Neural crest cell (in vitro differentiated cells): ENCODE measurements around the gene RUFY1. TPM values are rescaled to one million over a fixed set of nuclear protein-coding genes. Genes with fewer than 3 reads are reported as not detected.

ENCODE experiments used
- DNase-seq: peaks from one replicate; pipeline ENCODE4 v3.0.0; 2021; ENCODE audit warnings: low read depth, mixed read lengths, low spot score
- H3K27ac Mint-ChIP-seq: one replicate; pipeline ENCODE4 v1.8.0; 2021; ENCODE audit warnings: mild to moderate bottlenecking, mixed read lengths; ENCODE audit not compliant: unreplicated experiment
- H3K27me3 Mint-ChIP-seq: 2 replicates; pipeline ENCODE4 v1.8.0; 2021; ENCODE audit warnings: low read depth, mild to moderate bottlenecking, mixed read lengths
- H3K36me3 Mint-ChIP-seq: 2 replicates; pipeline ENCODE4 v1.8.0; 2021; ENCODE audit warnings: low read depth, mild to moderate bottlenecking, mixed read lengths
- H3K4me1 Mint-ChIP-seq: 2 replicates; pipeline ENCODE4 v1.8.0; 2021; ENCODE audit warnings: mixed read lengths
- H3K4me3 Mint-ChIP-seq: one replicate; pipeline ENCODE4 v1.8.0; 2021; ENCODE audit warnings: mild to moderate bottlenecking, mixed read lengths
- H3K9me3 Mint-ChIP-seq: 2 replicates; pipeline ENCODE4 v1.8.0; 2021; ENCODE audit warnings: mixed read lengths
- total RNA-seq: library from RNA; stranded (reverse); gene quantifications from 2 replicates; pipeline ENCODE4 v1.2.1, GENCODE V29; 2021
- TF ChIP-seq, protein P1 (sequence below): fragments of 200-600 bp; sonication (generic); conservative IDR thresholded peaks from 2 replicates; pipeline ENCODE4 v1.5.0; 2021; ENCODE audit warnings: antibody characterized with exemption, mild to moderate bottlenecking

RUFY1 gene
- total RNA-seq, 1 donor from 2014 or later: 54.9 TPM

DNA sequence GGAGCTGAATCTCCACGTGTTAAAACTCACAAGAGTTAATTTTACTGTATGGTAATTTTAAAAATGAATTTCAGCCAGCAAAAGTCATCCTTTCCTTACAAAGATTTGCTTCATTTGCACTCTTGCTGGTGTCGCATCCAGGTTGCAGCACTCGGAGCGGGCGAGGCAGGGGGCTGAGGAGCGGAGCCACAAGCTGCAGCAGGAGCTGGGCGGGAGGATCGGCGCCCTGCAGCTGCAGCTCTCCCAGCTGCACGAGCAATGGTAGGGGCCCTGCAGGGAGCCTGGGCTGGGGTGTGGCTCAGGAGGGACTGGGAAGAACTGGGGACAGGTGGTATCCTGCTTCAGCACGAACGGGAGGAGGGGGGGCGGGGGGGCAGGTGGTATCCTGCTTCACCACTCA lies 46.1 kb downstream of the RUFY1 start:
- Mint-ChIP-seq H3K27ac (no peak overlapping the region), H3K4me3 (no peak overlapping the region), H3K4me1 (no peaks in the 10 kb centered on the region), H3K27me3 (no peaks in the 10 kb centered on the region), H3K36me3 (peaks cover 28% of the 10 kb centered on the region), H3K9me3 (no peaks in the 10 kb centered on the region)
- TF ChIP-seq, protein P1, sequence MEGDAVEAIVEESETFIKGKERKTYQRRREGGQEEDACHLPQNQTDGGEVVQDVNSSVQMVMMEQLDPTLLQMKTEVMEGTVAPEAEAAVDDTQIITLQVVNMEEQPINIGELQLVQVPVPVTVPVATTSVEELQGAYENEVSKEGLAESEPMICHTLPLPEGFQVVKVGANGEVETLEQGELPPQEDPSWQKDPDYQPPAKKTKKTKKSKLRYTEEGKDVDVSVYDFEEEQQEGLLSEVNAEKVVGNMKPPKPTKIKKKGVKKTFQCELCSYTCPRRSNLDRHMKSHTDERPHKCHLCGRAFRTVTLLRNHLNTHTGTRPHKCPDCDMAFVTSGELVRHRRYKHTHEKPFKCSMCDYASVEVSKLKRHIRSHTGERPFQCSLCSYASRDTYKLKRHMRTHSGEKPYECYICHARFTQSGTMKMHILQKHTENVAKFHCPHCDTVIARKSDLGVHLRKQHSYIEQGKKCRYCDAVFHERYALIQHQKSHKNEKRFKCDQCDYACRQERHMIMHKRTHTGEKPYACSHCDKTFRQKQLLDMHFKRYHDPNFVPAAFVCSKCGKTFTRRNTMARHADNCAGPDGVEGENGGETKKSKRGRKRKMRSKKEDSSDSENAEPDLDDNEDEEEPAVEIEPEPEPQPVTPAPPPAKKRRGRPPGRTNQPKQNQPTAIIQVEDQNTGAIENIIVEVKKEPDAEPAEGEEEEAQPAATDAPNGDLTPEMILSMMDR: no peak
- DNase-seq: no peak

DNA sequence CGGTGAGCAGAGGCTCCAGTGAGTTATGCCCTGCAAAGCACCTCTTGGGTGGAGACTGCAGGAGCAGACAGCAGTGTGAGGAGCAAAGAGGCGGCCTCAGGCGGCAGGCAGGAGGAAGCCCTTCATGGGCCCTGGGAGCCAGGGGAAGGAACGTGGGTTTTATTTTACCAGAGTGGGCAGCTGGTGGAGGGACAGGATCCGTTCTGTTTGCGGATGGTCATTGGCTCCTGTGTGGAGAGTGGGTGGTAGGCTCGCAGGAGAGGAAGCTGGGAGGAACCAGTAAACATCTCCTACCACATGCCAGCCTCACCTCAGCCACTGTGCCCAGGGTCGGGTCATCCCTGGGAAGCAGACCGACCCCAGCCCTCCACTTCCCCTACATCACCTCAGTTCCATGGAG lies 48.7 kb downstream of the RUFY1 start:
- DNase-seq: no peak
- TF ChIP-seq, protein P1: no peak
- H3K4me3 Mint-ChIP-seq: no peak overlapping the region
- H3K27ac Mint-ChIP-seq: no peak overlapping the region
- H3K9me3 Mint-ChIP-seq: no peaks in the 10 kb centered on the region
- no peaks in the 10 kb centered on the region for H3K4me1 Mint-ChIP-seq
- H3K27me3 Mint-ChIP-seq: no peaks in the 10 kb centered on the region
- peaks cover 24% of the 10 kb centered on the region for H3K36me3 Mint-ChIP-seq

DNA sequence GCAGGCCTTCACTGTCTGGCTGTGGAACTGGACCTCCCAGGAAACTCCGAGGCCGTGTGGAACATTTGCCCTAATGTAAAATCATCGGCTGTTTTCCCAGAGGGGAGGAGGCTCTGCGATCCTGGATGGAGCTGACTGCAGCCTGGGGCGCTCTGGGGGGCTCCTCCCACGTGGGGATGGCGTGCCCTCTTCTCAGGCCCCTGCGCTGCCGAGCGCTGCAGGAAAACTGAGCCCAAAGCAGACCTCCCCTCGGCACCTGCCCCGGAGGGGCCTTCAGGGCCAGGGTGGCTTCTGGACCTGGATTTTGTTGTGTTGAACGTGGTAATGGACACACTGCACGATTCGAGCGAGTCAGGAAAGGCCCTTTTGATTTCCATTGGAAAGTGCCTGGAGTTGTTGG lies 49.2 kb downstream of the RUFY1 start:
- no peaks in the 10 kb centered on the region for H3K9me3 Mint-ChIP-seq
- TF ChIP-seq, protein P1: no peak
- no peaks in the 10 kb centered on the region for H3K4me1 Mint-ChIP-seq
- H3K27me3 Mint-ChIP-seq: no peaks in the 10 kb centered on the region
- H3K27ac Mint-ChIP-seq: peak overlapping the region; percentile 45
- H3K4me3 Mint-ChIP-seq: no peak overlapping the region
- DNase-seq: no peak
- peaks cover 21% of the 10 kb centered on the region for H3K36me3 Mint-ChIP-seq

DNA sequence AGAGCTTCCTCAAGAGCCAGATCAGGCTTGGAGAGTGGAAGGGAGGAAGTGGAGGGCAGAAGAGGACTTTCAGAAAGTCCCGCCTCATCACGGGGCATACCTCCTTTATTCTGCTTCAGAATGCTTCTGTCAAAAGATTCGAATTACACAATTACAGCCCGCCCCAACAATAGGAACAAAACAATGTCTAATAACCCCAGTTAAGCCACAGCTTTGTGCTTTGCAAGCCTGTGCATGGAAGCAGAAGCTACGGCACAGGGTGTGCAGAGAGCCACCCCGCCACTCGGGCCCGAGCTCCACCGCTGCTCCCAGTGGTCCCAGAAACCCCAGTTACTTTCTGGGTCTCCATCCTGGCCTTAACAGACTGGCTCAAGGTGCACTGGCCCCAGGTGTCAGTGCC lies 49.6 kb downstream of the RUFY1 start:
- TF ChIP-seq, protein P1: no peak
- H3K4me1 Mint-ChIP-seq: no peaks in the 10 kb centered on the region
- DNase-seq: no peak
- H3K4me3 Mint-ChIP-seq: no peak overlapping the region
- no peaks in the 10 kb centered on the region for H3K27me3 Mint-ChIP-seq
- peak overlapping the region; percentile 45 for H3K27ac Mint-ChIP-seq
- H3K36me3 Mint-ChIP-seq: peaks cover 18% of the 10 kb centered on the region
- H3K9me3 Mint-ChIP-seq: no peaks in the 10 kb centered on the region

DNA sequence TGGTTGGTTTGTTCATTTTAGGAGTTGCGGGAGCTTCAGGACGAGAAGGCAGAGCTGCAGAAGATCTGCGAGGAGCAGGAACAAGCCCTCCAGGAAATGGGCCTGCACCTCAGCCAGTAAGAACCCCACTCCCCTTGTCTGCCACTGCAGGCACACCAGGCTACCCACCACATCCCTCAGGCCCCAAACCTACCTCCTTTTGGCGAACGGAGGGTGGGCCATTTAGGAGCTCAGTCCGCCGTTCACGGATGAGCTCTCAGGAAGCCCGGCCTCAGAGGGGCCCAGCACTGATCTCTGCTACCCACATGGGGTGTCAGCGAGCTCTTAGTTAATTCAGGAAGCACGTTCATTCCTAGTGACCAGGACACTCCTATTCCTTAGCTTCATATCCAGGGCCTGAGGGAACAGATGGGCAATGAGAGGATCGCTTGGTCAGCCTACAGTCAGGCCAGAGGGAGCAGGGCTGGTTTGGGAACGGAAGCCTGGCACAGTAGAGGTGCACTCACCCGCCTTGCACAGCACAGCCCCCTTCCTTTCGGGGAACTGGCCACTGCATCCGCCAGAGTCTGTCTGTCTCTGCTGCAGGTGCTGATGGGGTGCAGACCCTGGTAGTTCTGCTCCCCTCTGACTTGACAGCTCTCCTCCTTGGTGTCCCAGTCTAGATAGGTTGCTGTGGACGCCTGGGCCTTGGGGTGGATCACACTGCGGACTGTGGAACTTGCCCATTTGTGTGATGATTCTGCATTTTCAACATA lies 51.7 kb downstream of the RUFY1 start:
- peaks cover 2% of the 10 kb centered on the region for H3K4me1 Mint-ChIP-seq
- no peak overlapping the region for H3K4me3 Mint-ChIP-seq
- DNase-seq: no peak
- no peaks in the 10 kb centered on the region for H3K9me3 Mint-ChIP-seq
- TF ChIP-seq, protein P1: no peak
- peaks cover 14% of the 10 kb centered on the region for H3K36me3 Mint-ChIP-seq
- H3K27ac Mint-ChIP-seq: no peak overlapping the region
- H3K27me3 Mint-ChIP-seq: peaks cover 6% of the 10 kb centered on the region
